GM23248 (cell line): Measurements from ENCODE around the gene CPNE5.

Experiments used
- EZH2 ChIP-seq: fragments of 200-600 bp; sonication (generic); IDR thresholded peaks from 2 replicates; pipeline ENCODE4 v1.6.1; 2018; ENCODE audit warnings: antibody characterized with exemption, mild to moderate bottlenecking; ENCODE audit not compliant: insufficient read depth, poor library complexity, severe bottlenecking
- EZH2phosphoT487 ChIP-seq: fragments of 200-600 bp; sonication (generic); IDR thresholded peaks from 2 replicates; pipeline ENCODE4 v1.6.1; 2018; ENCODE audit warnings: antibody characterized with exemption, moderate library complexity, mild to moderate bottlenecking, low read depth; ENCODE audit not compliant: insufficient read depth

DNA sequence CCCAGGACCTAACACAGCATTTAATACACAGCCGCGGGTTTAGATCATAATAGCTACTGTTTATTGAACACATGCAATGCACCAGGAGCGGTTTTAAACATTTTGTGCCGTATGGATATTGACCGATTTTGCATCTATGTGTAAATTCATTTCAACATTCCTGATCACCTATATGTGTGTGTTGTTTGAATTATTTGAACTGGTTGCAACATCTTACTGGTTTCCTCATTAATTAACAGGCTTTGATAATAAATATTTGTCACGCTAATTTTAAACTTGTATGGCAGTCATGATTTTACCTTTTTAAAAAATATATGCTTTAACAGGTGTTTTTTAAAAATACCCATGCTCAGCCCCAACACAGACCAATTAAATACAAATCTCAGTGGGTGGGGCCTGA is 35.8 kb downstream of the CPNE5 start:
- no peak for TF ChIP-seq EZH2phosphoT487
- TF ChIP-seq EZH2, result no peak
